Peyer's patch (tissue), 4 donors: Measurements from ENCODE around the gene TCAIM.

Source experiments
- POLR2A ChIP-seq, 2 donors: fragments of 450-650 bp; IDR thresholded peaks; one replicate each; pipeline ENCODE4 v1.5.1; 2017; ENCODE audit warnings: antibody characterized with exemption in 2 of 2, mild to moderate bottlenecking in 2 of 2, moderate library complexity in 2 of 2
- TF ChIP-seq, protein P1 (sequence below), 6 experiments: fragments of 450-650 bp in 4 of 6; fragments of 200-600 bp in 2 of 6; sonication (generic) in 1 of 6; IDR thresholded peaks; one replicate each; pipeline ENCODE4 v1.5.1; 2017 to 2019; ENCODE audit warnings: antibody characterized with exemption in 6 of 6, mild to moderate bottlenecking in 3 of 6, moderate library complexity in 1 of 6

DNA sequence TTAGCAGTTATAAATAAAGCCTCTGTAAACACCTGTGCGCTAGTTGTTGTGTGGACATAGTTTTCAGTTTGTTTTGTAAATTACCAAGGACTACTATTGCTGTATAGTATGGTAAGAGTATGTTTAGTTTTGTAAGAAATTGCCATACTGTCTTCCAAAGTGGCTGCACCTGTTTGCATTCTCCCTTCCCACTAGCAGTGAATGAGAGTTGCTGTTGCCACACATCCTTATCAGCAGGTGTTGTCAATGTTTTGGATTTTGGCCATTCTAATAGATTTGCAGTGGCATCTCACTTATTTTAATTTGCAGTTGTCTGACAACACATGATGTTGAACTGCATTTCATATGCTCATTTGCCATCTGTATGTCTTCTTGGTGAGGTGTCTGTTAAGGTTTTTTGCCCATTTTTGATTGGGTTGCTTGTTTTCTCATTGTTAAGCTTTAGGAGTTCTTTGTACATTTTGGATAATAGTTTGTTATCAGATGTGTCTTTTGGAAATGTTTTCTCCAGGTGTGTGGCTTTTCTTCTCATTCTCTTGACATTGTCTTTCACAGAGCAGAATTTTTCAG, 14.9 kb downstream of the TCAIM start:
- TF ChIP-seq, protein P1, sequence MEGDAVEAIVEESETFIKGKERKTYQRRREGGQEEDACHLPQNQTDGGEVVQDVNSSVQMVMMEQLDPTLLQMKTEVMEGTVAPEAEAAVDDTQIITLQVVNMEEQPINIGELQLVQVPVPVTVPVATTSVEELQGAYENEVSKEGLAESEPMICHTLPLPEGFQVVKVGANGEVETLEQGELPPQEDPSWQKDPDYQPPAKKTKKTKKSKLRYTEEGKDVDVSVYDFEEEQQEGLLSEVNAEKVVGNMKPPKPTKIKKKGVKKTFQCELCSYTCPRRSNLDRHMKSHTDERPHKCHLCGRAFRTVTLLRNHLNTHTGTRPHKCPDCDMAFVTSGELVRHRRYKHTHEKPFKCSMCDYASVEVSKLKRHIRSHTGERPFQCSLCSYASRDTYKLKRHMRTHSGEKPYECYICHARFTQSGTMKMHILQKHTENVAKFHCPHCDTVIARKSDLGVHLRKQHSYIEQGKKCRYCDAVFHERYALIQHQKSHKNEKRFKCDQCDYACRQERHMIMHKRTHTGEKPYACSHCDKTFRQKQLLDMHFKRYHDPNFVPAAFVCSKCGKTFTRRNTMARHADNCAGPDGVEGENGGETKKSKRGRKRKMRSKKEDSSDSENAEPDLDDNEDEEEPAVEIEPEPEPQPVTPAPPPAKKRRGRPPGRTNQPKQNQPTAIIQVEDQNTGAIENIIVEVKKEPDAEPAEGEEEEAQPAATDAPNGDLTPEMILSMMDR (IDR thresholded peaks at IDR 0.05), result no peak
- no peak for TF ChIP-seq POLR2A (IDR thresholded peaks at IDR 0.05)
